IMR-90 (cell line): ENCODE measurements around the gene ZNF175.

ENCODE experiments used
- CEBPB ChIP-seq: IDR thresholded peaks from 2 replicates; pipeline ENCODE4 v1.6.1; 2012; ENCODE audit warnings: low read depth, low read length, improper control_type of control experiment
- CHD1 ChIP-seq: IDR thresholded peaks from 2 replicates; pipeline ENCODE4 v1.6.1; 2012; ENCODE audit warnings: low read depth, low read length, improper control_type of control experiment
- FOS ChIP-seq: fragments of 150-350 bp; IDR thresholded peaks from 2 replicates; pipeline ENCODE4 v1.6.1; 2016; ENCODE audit warnings: low read depth, low read length
- NFE2L2 ChIP-seq: fragments of 150-350 bp; IDR thresholded peaks from 2 replicates; pipeline ENCODE4 v1.6.1; 2016; ENCODE audit warnings: low read depth, mild to moderate bottlenecking, low read length
- POLR2A ChIP-seq: IDR thresholded peaks from 2 replicates; pipeline ENCODE4 v1.6.1; 2012; ENCODE audit warnings: mild to moderate bottlenecking, low read depth, low read length
- RAD21 ChIP-seq: IDR thresholded peaks from 2 replicates; pipeline ENCODE4 v1.6.1; 2012; ENCODE audit warnings: low read length, improper control_type of control experiment
- RCOR1 ChIP-seq: IDR thresholded peaks from 2 replicates; pipeline ENCODE4 v1.6.1; 2012; ENCODE audit warnings: mild to moderate bottlenecking, low read length, improper control_type of control experiment; ENCODE audit not compliant: insufficient replicate concordance
- RFX5 ChIP-seq: IDR thresholded peaks from 2 replicates; pipeline ENCODE4 v1.8.0; 2012; ENCODE audit warnings: low read depth, mild to moderate bottlenecking, low read length, moderate library complexity
- SMC3 ChIP-seq: fragments of 150-350 bp; IDR thresholded peaks from 2 replicates; pipeline ENCODE4 v1.6.1; 2016; ENCODE audit warnings: low read depth, mild to moderate bottlenecking, antibody characterized with exemption, low read length, moderate library complexity
- USF2 ChIP-seq: fragments of 150-350 bp; IDR thresholded peaks from 2 replicates; pipeline ENCODE4 v1.6.1; 2017; ENCODE audit warnings: mild to moderate bottlenecking, antibody characterized with exemption, low read length, low read depth
- TF ChIP-seq, protein P1 (sequence below): conservative IDR thresholded peaks from 2 replicates; pipeline ENCODE4 v1.5.1; 2012; ENCODE audit warnings: mild to moderate bottlenecking, low read depth, low read length, improper control_type of control experiment

GRCh38 chr19:51544038-51544437 is 27.0 kb upstream of the ZNF175 start:
- TF ChIP-seq SMC3 (no peak), CHD1 (no peak), RFX5 (no peak), POLR2A (no peak), CEBPB (no peak), FOS (no peak), RAD21 (no peak), RCOR1 (no peak), NFE2L2 (no peak), USF2 (no peak)
- TF ChIP-seq, protein P1, sequence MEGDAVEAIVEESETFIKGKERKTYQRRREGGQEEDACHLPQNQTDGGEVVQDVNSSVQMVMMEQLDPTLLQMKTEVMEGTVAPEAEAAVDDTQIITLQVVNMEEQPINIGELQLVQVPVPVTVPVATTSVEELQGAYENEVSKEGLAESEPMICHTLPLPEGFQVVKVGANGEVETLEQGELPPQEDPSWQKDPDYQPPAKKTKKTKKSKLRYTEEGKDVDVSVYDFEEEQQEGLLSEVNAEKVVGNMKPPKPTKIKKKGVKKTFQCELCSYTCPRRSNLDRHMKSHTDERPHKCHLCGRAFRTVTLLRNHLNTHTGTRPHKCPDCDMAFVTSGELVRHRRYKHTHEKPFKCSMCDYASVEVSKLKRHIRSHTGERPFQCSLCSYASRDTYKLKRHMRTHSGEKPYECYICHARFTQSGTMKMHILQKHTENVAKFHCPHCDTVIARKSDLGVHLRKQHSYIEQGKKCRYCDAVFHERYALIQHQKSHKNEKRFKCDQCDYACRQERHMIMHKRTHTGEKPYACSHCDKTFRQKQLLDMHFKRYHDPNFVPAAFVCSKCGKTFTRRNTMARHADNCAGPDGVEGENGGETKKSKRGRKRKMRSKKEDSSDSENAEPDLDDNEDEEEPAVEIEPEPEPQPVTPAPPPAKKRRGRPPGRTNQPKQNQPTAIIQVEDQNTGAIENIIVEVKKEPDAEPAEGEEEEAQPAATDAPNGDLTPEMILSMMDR = no peak
